Dermis blood vessel endothelial cell (primary cell): Measurements from ENCODE around the gene CYP3A5. TPM values are rescaled to one million over a fixed set of nuclear protein-coding genes. Genes with fewer than 3 reads are reported as not detected.

ENCODE experiments used
- DNase-seq: peaks from one replicate; pipeline ENCODE4 v3.0.0; 2010
- total RNA-seq: library from RNA; depleted of rRNA; stranded (reverse); fragments of >200 nt; gene quantifications from 2 replicates; pipeline ENCODE4 v1.2.3, GENCODE V29; 2014

CYP3A5 gene
- total RNA-seq, 1 donor from 2014 or later, result not detected

- DNase-seq, result no peak
Observed at GRCh38 chr7:99606531-99606930, 73.3 kb downstream of the CYP3A5 start.

GRCh38 chr7:99605527-99605926 is 74.3 kb downstream of the CYP3A5 start:
- DNase-seq, result no peak

- DNase-seq, result no peak
Observed at GRCh38 chr7:99601656-99602310, 78.0 kb downstream of the CYP3A5 start.

- no peak for DNase-seq
Observed at GRCh38 chr7:99599836-99600235, 80.0 kb downstream of the CYP3A5 start.

Other genes with a start within 250 kb of the CYP3A5 start
- 5.5 and 6.8 TPM in 2 replicates for gene PTCD1, start 241.2 kb downstream of the CYP3A5 start, total RNA-seq
- gene CPSF4, start 241.1 kb downstream of the CYP3A5 start, total RNA-seq, result 24.7 and 28.1 TPM in 2 replicates
- 230 and 561 TPM in 2 replicates for gene ATP5MF, start 213.8 kb downstream of the CYP3A5 start, total RNA-seq
- 4.7 and 6.1 TPM in 2 replicates for gene ZNF789, start 207.1 kb downstream of the CYP3A5 start, total RNA-seq
- 26.0 and 41.7 TPM in 2 replicates for gene ZNF394, start 179.7 kb downstream of the CYP3A5 start, total RNA-seq
- gene ZKSCAN5, start 175.3 kb downstream of the CYP3A5 start, total RNA-seq, result 11.2 and 15.2 TPM in 2 replicates
- gene FAM200A, start 127.9 kb downstream of the CYP3A5 start, total RNA-seq, result 6.1 TPM in 2 replicates
- gene ZNF655, start 121.4 kb downstream of the CYP3A5 start, total RNA-seq, result 10.0 and 10.9 TPM in 2 replicates
- gene TMEM225B, start 81.7 kb downstream of the CYP3A5 start, total RNA-seq, result 0.09 and 0.17 TPM in 2 replicates
- 14.8 and 17.9 TPM in 2 replicates for gene ZSCAN25, start 63.0 kb downstream of the CYP3A5 start, total RNA-seq
- not detected in 2 replicates for gene CYP3A7, start 55.2 kb upstream of the CYP3A5 start, total RNA-seq
- gene CYP3A4, start 104.2 kb upstream of the CYP3A5 start, total RNA-seq, result not detected in 2 replicates
- gene CYP3A43, start 148.0 kb upstream of the CYP3A5 start, total RNA-seq, result not detected in 2 replicates
- gene OR2AE1, start 197.0 kb upstream of the CYP3A5 start, total RNA-seq, result 0.34 TPM in 1 of 2 replicates, not detected in the other
- 29.6 and 30.9 TPM in 2 replicates for gene TRIM4, start 239.5 kb upstream of the CYP3A5 start, total RNA-seq
- gene GJC3, start 249.6 kb upstream of the CYP3A5 start, total RNA-seq, result 0.42 and 0.51 TPM in 2 replicates